GM23248 (cell line): Measurements from ENCODE around the gene IL26. TPM values are rescaled to one million over a fixed set of nuclear protein-coding genes. Genes with fewer than 3 reads are reported as not detected.

Experiments used
- DNase-seq: peaks from one replicate; pipeline ENCODE4 v3.0.0-alpha.2; 2015
- H2AFZ ChIP-seq: fragments of 200-600 bp; sonication (generic); 2 replicates; pipeline ENCODE4 v1.6.1; 2016; ENCODE audit warnings: antibody characterized with exemption
- H3F3A ChIP-seq: fragments of 200-600 bp; sonication (generic); 2 replicates; pipeline ENCODE4 v1.6.1; 2016; ENCODE audit warnings: mild to moderate bottlenecking, antibody characterized with exemption, mixed run types; ENCODE audit not compliant: insufficient read depth
- H3K27ac ChIP-seq: fragments of 200-600 bp; sonication (generic); 2 replicates; pipeline ENCODE4 v1.5.1; 2016; ENCODE audit warnings: mild to moderate bottlenecking
- H3K27me3 ChIP-seq: fragments of 200-600 bp; sonication (generic); replicated peaks from 2 replicates; pipeline ENCODE4 v1.6.1; 2016; ENCODE audit warnings: mild to moderate bottlenecking; ENCODE audit not compliant: insufficient read depth
- H3K36me3 ChIP-seq: fragments of 200-600 bp; sonication (generic); 2 replicates; pipeline ENCODE4 v1.6.1; 2016; ENCODE audit warnings: low read depth, mild to moderate bottlenecking
- H3K4me1 ChIP-seq: fragments of 200-600 bp; sonication (generic); 2 replicates; pipeline ENCODE4 v1.6.1; 2016; ENCODE audit warnings: mild to moderate bottlenecking; ENCODE audit not compliant: insufficient read depth
- H3K4me2 ChIP-seq: fragments of 200-600 bp; sonication (generic); one replicate; pipeline ENCODE4 v1.6.1; 2016; ENCODE audit warnings: mild to moderate bottlenecking; ENCODE audit not compliant: unreplicated experiment
- H3K4me3 ChIP-seq: fragments of 200-600 bp; sonication (generic); 2 replicates; pipeline ENCODE4 v1.5.1; 2016; ENCODE audit warnings: mild to moderate bottlenecking
- H3K79me2 ChIP-seq: fragments of 200-600 bp; sonication (generic); 2 replicates; pipeline ENCODE4 v1.6.1; 2016; ENCODE audit warnings: mild to moderate bottlenecking; ENCODE audit not compliant: insufficient read depth
- H3K9ac ChIP-seq: fragments of 200-600 bp; sonication (generic); 2 replicates; pipeline ENCODE4 v1.6.1; 2016; ENCODE audit warnings: mild to moderate bottlenecking
- H3K9me2 ChIP-seq: fragments of 200-600 bp; sonication (generic); 2 replicates; pipeline ENCODE4 v1.6.1; 2016; ENCODE audit warnings: mixed run types, mild to moderate bottlenecking, moderate library complexity; ENCODE audit not compliant: insufficient read depth
- H3K9me3 ChIP-seq: fragments of 200-600 bp; sonication (generic); one replicate; pipeline ENCODE4 v1.6.1; 2017; ENCODE audit warnings: low read depth
- H4K20me1 ChIP-seq: fragments of 200-600 bp; sonication (generic); 2 replicates; pipeline ENCODE4 v1.6.0; 2016; ENCODE audit not compliant: insufficient read depth
- EZH2 ChIP-seq: fragments of 200-600 bp; sonication (generic); IDR thresholded peaks from 2 replicates; pipeline ENCODE4 v1.6.1; 2018; ENCODE audit warnings: antibody characterized with exemption, mild to moderate bottlenecking; ENCODE audit not compliant: insufficient read depth, poor library complexity, severe bottlenecking
- EZH2phosphoT487 ChIP-seq: fragments of 200-600 bp; sonication (generic); IDR thresholded peaks from 2 replicates; pipeline ENCODE4 v1.6.1; 2018; ENCODE audit warnings: antibody characterized with exemption, moderate library complexity, mild to moderate bottlenecking, low read depth; ENCODE audit not compliant: insufficient read depth
- WGBS, 2 experiments: methylation state at CpG; one replicate each; pipeline ENCODE4 v1.1.6; 2015 to 2017; ENCODE audit warnings: low lambda C conversion rate in 2 of 2, low coverage in 1 of 2; ENCODE audit errors: missing lambda C conversion rate in 2 of 2; 5-methylcytosine and 5-hydroxymethylcytosine counted together
- in situ Hi-C: fragments of 300-500 bp; cut with MboI; formaldehyde crosslinking; loops from 2 replicates; pipeline ENCODE4 v1.15.0; 2020
- polyA plus RNA-seq: library from polyadenylated mRNA; unstranded; fragments of >200 nt; fragmentation: Nextera tagmentation; extraction: Ambion mirVana; gene quantifications from 2 replicates; pipeline ENCODE4 v1.2.1, GENCODE V29; 2016
- total RNA-seq: library from RNA; depleted of rRNA; stranded (reverse); fragments of >200 nt; shearing (Covaris generic); gene quantifications from 2 replicates; pipeline ENCODE4 v1.2.3, GENCODE V29; 2014; rRNA removed

The IL26 gene
- total and polyA plus RNA-seq, 2 experiments from 2014 or later: not detected

GRCh38 chr12:68154779-68155178 lies 70.8 kb downstream of the IL26 start:
- H3K27ac ChIP-seq: no peak overlapping the region
- peaks cover 31% of the 10 kb centered on the region; the same call in 1 of the 2 replicates for H3K27me3 ChIP-seq
- TF ChIP-seq EZH2phosphoT487 (no peak), EZH2 (no peak)
- H3K4me1 ChIP-seq: no peaks in the 10 kb centered on the region
- H3K9me3 ChIP-seq: no peaks in the 10 kb centered on the region
- no peak overlapping the region for H3K4me3 ChIP-seq
- no peak for DNase-seq
- no peak overlapping the region for H3K9ac ChIP-seq
- H4K20me1 ChIP-seq: no peaks in the 10 kb centered on the region
- WGBS, 2 experiments: 0 to 9% methylated on average over 1 of the region's 1 CpG
- no peak overlapping the region for H2AFZ ChIP-seq
- H3F3A ChIP-seq: no peaks in the 10 kb centered on the region
- no peaks in the 10 kb centered on the region for H3K79me2 ChIP-seq
- in situ Hi-C loops: no loop called here
- no peak overlapping the region for H3K4me2 ChIP-seq
- H3K36me3 ChIP-seq: no peaks in the 10 kb centered on the region
- no peaks in the 10 kb centered on the region for H3K9me2 ChIP-seq

Other genes starting within 250 kb of the IL26 start
- not detected in 2 replicates for gene IFNG-AS1, start 236.4 kb downstream of the IL26 start, total RNA-seq
- gene IFNG-AS1, start 236.4 kb downstream of the IL26 start, polyA plus RNA-seq: not detected in 2 replicates
- not detected in 2 replicates for gene IFNG, start 66.1 kb downstream of the IL26 start, total RNA-seq
- not detected in 2 replicates for gene IFNG, start 66.1 kb downstream of the IL26 start, polyA plus RNA-seq
- gene IL22, start 27.8 kb upstream of the IL26 start, total RNA-seq: not detected in 2 replicates
- not detected in 2 replicates for gene IL22, start 27.8 kb upstream of the IL26 start, polyA plus RNA-seq
- 7.3 and 30.0 TPM in 2 replicates for gene MDM1, start 106.6 kb upstream of the IL26 start, total RNA-seq
- gene MDM1, start 106.6 kb upstream of the IL26 start, polyA plus RNA-seq: 7.5 and 9.9 TPM in 2 replicates